HG03460 (cell line): ENCODE data around the gene SLC22A23.
"Not testable (repeated sequence)": the region's sequence is repeated elsewhere in the genome, so short reads cannot be mapped to it uniquely, and the experiment has no call there.

Experiments
- ATAC-seq: cut with Tn5 transposase; IDR thresholded peaks from one replicate; pipeline ENCODE4 v1.9.1; 2021; ENCODE audit not compliant: unreplicated experiment

SLC22A23 gene

GRCh38 chr6:3389390-3390167, 67.3 kb downstream of the SLC22A23 start:
- ATAC-seq: no peak

GRCh38 chr6:3388786-3389185, 68.1 kb downstream of the SLC22A23 start:
- no peak for ATAC-seq

GRCh38 chr6:3386374-3386857, 70.4 kb downstream of the SLC22A23 start:
- no peak for ATAC-seq

GRCh38 chr6:3385660-3386151, 71.1 kb downstream of the SLC22A23 start:
- no peak for ATAC-seq

- not testable (repeated sequence) for ATAC-seq
Measured at GRCh38 chr6:3385181-3385580, 71.7 kb downstream of the SLC22A23 start.

- no peak for ATAC-seq
Measured at GRCh38 chr6:3384241-3385143, 72.4 kb downstream of the SLC22A23 start.

- ATAC-seq: no peak
Measured at GRCh38 chr6:3383525-3383924, 73.3 kb downstream of the SLC22A23 start.

GRCh38 chr6:3382326-3383279, 74.2 kb downstream of the SLC22A23 start:
- no peak for ATAC-seq

- no peak for ATAC-seq
Measured at GRCh38 chr6:3381233-3381921, 75.5 kb downstream of the SLC22A23 start.

GRCh38 chr6:3380344-3381232, 76.3 kb downstream of the SLC22A23 start:
- no peak for ATAC-seq

GRCh38 chr6:3379482-3380060, 77.3 kb downstream of the SLC22A23 start:
- ATAC-seq: no peak

- ATAC-seq: not testable (repeated sequence)
Measured at GRCh38 chr6:3378808-3379207, 78.0 kb downstream of the SLC22A23 start.

GRCh38 chr6:3378398-3378782, 78.5 kb downstream of the SLC22A23 start:
- not testable (repeated sequence) for ATAC-seq

- ATAC-seq: no peak
Measured at GRCh38 chr6:3377536-3378397, 79.1 kb downstream of the SLC22A23 start.

- ATAC-seq: no peak
Measured at GRCh38 chr6:3376893-3377535, 79.8 kb downstream of the SLC22A23 start.

- ATAC-seq: no peak
Measured at GRCh38 chr6:3376064-3376463, 80.8 kb downstream of the SLC22A23 start.

GRCh38 chr6:3373597-3374203, 83.2 kb downstream of the SLC22A23 start:
- no peak for ATAC-seq
